ENCODE results near the gene CBLN3.

The CBLN3 gene

GRCh38 chr14:24422694-24423601 is 6.5 kb downstream of the CBLN3 start:
- DNase-seq, result no peak

GRCh38 chr14:24422261-24422660 is 7.2 kb downstream of the CBLN3 start:
- DNase-seq, result no peak

GRCh38 chr14:24418492-24418873 is 11.0 kb downstream of the CBLN3 start:
- no peak for DNase-seq

- no peak for DNase-seq
These were observed 11.5 kb downstream of the CBLN3 start for GRCh38 chr14:24417832-24418491.

GRCh38 chr14:24416932-24417619 is 12.4 kb downstream of the CBLN3 start:
- no peak for DNase-seq

GRCh38 chr14:24416254-24416931 is 13.1 kb downstream of the CBLN3 start:
- no peak for DNase-seq

- no peak for DNase-seq
These were observed 13.8 kb downstream of the CBLN3 start for GRCh38 chr14:24415421-24416253.

- no peak for DNase-seq
These were observed 14.6 kb downstream of the CBLN3 start for GRCh38 chr14:24414732-24415420.

GRCh38 chr14:24414077-24414476 is 15.4 kb downstream of the CBLN3 start:
- DNase-seq, result no peak

- DNase-seq, result no peak
These were observed 17.8 kb downstream of the CBLN3 start for GRCh38 chr14:24411443-24412389.

GRCh38 chr14:24409956-24410355 is 19.5 kb downstream of the CBLN3 start:
- no peak for DNase-seq

GRCh38 chr14:24409192-24409591 is 20.3 kb downstream of the CBLN3 start:
- DNase-seq, result no peak

GRCh38 chr14:24408764-24409163 is 20.7 kb downstream of the CBLN3 start:
- DNase-seq, result no peak

GRCh38 chr14:24407608-24408325 is 21.7 kb downstream of the CBLN3 start:
- no peak for DNase-seq

GRCh38 chr14:24406416-24406815 is 23.1 kb downstream of the CBLN3 start:
- no peak for DNase-seq

- DNase-seq, result no peak
These were observed 24.7 kb downstream of the CBLN3 start for GRCh38 chr14:24404814-24405213.

- DNase-seq, result no peak
These were observed 26.0 kb downstream of the CBLN3 start for GRCh38 chr14:24403294-24403998.

GRCh38 chr14:24401810-24402702 is 27.4 kb downstream of the CBLN3 start:
- DNase-seq, result no peak
